ENCODE data around the gene MAP3K7.
A peak's percentile ranks its signal among the peaks of the same experiment; 100 is the strongest.

The MAP3K7 gene

DNA sequence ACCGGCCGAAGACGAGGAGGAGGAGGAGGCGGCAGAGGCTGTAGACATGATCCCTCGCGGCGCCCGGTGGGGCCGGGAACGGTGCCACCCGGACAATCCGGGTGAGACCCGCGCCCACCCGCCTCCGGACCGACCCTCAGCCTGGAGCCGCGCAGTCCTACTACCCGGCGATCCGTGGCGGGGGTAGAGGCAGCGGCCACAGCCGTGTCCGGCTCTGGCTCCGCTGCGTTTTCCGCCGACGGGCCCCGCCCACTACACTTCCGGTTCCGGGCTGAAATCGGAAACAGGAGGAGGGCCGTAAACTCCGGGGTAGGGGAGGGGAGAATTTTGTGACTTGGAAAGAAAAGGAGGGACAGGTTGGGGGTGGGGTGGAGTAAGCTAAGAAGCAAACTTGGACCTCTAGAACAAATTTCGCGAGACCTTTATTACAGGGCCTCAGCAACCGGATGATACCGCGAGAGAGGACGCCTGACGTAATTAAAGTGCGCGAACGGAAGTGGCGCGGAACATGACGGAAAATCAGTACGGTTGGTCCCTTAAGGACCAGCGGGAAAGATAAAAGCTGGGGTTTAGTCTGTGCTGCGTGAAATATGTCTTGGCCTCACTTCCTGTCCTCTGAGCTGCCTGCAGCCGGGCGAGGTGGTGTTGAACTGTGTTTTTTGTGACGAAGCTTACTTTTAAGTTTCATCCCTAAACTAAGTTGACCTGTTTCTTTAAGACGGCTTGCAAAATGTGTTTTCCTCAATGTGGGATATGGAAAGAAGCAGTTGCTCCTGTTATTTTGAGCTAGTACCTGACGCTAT lies at the start of gene MAP3K7:
TSS of gene MAP3K7 (minus strand) at position 237 of the 803 bp plus-strand sequence. CDS start at position 48, 189 bp downstream.
- peak; percentile 95 for DNase-seq (ENCODE audit: low read depth)

DNA sequence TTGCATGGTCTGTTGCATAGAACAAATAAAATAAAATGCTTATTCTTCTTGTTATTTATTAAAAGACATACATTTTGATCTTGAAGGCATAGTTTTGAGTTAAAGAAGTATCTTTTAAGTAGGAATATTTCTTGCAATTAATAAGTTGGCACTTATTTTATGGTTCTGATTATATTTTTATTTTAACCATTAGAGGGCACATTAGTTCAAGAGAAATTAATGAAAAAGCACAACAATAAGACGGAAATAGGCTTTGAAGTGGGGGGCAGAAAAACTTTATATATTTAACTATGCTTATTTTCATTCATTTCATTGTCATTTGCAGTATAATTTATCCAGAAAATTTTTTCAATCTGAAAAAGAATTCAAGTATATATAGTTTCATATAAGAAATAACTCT lies 44.2 kb upstream of the MAP3K7 start:
- no peak for DNase-seq (ENCODE audit: low read depth)

DNA sequence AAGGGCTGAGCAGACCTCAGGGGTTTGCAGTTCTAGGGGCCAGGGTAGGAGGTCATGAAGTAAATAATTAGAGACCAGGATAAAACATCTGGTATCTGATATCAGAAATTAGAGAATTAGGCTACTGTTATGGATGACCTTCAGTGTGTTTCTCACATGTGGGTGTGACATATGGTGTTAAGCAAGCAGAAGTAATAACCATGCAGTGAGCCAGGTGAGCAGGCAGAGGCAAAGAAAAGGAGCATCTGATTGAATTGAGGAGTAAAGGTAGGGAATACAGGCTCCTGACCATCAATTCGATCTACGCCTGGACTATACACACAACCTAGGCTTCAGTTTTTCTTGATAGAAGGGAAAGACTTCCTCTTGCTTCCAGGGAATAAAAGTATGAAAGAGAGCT lies 34.7 kb upstream of the MAP3K7 start:
- DNase-seq (ENCODE audit: low read depth) = no peak

DNA sequence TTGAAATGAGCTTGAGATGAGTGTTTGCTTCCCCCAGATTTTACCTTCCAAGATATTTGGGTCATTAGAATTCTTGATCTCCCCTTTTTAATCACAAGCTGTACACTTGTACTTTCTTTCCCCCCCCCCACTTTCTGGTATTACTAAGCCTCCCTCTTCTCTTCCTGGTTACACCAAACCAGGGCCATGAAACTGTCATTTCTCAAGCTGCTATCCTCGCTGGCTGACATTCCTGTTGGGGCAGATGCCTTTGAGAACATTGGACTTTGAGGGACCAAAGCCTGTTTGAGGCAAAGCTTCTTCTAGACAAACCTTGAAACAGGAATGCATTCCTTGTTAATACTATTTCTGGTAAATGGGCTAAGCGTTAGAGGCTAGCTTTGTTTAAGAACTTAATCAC lies 32.3 kb upstream of the MAP3K7 start:
- DNase-seq (ENCODE audit: low read depth) = no peak

DNA sequence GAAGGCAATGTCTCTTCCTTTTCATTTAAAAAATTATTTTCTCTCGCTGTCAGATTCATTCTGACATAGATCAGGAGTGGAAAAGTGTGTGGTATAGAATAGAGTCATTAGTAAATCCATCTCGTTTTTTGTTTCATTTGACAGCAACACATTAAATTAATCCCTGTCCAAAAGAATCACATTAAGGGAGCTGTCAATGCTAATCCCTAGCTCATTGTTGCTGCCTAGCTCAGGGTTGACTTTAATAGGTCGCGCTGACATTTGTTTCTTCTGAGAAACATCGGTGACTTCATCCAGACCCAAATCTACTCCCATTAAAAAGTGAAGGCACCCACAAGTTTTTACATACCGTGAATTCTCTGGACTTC lies 25.4 kb upstream of the MAP3K7 start:
- DNase-seq (ENCODE audit: low read depth) = no peak

DNA sequence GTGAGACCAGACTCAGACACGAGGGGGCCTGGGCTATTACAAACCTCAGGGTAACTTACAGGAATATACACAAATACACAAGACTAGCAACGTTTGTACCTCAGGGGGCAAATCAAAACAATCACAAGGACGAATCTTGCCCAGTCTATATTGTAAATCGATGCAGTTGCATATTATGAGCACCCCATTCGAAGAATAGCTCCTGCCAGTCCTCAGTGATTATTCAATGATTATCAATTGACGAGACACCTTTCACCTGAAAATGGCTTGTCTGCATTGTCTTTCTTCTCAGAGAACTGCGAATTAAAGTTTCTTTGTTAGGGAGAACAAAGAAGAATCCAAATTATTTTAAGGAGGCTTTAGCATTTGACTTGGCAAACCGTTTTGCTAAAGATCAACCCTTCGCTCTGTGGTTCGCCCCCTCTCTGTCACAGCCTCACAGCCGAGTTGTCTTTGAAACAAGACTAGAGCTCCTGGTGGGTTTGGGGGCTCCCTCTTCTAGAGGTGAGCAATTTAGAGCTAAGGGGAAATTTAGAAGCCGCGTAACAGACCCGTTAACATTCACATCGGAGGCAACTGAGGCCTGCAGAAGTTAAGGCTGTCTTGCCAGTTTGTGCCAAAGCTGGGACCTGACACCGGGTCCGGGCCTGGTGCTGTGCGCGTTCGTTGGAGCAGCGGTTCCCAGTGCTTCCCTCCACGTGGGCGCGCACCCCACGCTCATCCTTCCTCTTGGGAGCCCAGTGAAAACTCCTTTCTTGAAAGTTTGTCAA lies 24.9 kb upstream of the MAP3K7 start:
- DNase-seq (ENCODE audit: low read depth) = no peak

DNA sequence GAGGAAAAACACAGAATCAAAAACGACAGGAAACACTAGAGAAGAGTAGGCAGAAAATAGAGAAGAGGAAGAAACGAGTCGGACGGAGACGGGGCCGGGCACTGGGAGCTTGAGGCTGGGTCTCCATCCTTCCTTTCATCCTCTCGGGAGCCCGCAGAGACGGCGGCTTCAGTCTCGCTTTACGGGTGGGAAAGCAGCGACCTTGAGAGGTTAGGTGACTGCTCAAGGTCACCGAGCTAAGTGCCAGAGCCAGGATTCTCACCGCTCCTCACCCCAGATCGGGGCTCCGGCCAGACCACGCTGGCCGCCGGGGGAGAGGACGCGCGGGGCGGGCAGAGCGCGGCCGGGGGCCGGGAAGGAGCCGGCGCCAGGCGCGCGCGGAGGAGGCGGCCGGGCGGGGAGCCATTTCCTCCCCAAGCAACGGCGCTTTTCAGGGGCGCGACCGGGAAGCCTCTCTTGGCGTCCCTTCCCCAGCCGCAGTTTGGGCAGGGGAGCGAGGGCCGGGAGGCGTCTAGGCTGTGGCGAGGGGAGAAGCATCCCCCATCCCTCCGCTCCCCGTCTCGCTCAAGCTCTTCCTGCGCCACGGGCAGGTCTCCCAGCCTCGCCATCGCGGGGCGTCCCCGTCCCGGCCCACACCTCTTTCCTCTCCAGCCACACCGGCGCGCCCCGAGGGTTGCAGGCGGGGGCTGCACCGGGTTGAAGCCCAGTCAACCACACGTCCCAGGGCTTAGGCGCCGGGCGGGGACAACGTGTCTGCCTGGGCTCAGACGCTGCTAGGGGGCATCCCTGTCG lies 24.1 kb upstream of the MAP3K7 start:
- no peak for DNase-seq (ENCODE audit: low read depth)

DNA sequence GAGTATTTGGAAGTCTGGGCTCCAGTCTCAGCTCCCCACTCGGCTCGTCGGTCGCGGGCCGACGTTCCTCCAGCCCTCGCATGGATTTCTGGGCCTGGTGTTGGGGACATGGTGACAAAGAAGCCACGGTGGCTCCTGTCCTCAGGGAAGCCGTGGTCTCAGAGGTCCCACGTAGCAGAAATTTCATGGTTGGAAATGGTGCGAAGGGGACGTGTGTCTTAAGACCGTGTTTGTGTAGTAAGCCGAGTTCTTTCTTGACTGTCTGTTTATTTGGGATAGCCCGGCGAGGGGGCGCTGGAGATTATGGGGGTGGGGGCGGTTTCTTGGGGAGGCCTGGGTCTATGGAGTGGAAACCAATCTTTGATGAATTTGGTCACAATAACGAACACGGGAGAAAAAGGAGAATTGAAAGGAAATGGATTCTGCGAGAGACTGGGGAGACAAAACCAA lies 23.5 kb upstream of the MAP3K7 start:
- no peak for DNase-seq (ENCODE audit: low read depth)

DNA sequence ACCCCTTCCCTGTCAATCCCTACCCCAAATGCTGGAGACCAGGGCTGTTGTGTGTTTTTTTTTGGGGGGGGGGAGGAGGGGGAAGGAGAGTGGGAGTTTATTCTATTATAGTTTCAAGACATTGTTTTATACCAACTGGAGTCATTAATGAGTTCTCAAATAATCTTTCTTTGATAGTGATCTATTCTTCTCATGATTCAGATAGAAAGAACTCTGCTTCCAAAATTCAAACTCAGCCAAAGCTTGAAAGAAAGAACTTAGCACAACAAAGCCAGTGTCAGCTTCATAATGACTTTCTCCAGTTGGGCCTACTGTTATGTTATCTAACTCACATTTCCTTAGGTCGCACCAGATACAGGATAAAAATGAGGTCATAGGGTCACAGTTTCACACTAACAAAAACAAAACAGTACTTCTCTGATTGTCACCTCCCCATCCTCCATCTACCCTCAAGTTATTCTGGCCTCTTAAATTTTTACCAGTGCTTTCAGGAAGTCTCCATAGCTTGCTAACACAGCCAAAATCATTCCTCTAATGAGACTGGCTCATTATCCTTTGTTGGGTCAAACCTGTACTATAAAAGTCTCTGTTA lies 19.0 kb upstream of the MAP3K7 start:
- no peak for DNase-seq (ENCODE audit: low read depth)

DNA sequence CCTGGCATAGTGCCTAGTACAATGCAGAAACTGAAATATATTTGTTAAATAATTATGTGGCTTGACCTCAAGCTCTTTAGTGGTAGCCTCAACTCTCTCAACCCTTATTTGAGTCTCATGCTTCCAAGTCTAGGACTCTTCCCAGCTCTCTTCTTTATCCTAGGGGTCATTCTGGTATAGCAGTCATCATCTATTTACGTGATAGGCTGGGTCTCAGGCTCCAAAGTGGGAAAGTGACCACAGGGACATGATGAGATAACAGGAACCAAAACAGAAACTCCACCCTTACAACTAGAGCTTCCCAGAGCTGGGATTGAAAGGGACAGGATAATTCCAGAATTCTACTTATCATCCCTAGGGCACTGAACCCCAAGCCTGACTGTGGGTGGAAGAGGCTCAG lies 17.7 kb upstream of the MAP3K7 start:
- no peak for DNase-seq (ENCODE audit: low read depth)

DNA sequence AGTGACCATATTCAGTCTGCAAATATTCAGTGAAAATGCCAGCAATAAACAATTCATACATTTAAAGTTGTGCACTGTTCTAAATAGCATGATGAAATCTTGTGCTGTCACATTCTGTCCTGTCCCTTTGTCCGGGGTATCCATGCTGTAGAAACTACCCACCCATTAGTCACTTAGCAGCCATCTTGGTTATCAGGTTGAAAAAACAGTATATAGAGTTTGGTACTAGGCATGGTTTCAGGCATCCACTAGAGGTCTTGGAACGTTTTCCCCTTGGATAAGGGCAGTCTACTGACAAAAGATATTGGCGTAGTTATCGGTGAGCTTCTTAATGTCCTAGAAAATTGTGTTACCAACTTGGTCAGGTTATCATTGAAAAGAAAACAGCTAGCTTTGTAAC lies 12.3 kb upstream of the MAP3K7 start:
- DNase-seq (ENCODE audit: low read depth) = no peak

DNA sequence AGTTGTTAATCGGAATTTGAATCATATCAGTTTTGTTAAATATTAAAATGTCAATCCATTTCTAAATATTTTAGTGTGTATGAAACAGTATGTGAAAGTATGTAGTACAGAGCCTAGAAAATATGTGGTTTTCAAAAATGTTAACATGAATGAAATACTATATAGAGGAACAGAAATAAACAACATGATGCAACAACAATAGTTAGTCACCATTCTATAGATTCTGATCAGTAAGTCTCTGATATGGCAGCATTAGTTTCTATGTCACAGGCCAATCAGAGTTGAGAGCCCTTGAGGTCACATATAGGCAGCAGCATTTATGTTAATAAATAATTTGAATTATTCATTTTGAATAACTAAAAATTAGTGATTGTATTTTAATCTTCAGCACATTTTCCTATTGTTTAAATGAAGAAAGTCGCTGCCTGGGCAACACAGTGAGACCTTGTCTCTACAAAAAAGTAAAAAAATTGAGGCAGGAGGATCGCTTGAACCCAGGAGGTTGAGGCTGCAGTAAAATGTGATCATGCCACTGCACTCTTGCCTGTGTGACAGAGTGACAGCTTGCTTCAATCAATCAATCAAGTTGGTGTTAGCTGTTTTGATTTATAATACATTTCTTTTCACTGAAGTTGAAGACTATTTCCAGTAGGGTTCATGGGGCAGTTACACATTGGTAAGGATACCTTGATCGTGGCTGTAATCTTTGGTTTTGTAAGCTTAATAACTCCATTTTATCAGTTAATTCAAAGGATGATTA lies 11.5 kb upstream of the MAP3K7 start:
- no peak for DNase-seq (ENCODE audit: low read depth)

DNA sequence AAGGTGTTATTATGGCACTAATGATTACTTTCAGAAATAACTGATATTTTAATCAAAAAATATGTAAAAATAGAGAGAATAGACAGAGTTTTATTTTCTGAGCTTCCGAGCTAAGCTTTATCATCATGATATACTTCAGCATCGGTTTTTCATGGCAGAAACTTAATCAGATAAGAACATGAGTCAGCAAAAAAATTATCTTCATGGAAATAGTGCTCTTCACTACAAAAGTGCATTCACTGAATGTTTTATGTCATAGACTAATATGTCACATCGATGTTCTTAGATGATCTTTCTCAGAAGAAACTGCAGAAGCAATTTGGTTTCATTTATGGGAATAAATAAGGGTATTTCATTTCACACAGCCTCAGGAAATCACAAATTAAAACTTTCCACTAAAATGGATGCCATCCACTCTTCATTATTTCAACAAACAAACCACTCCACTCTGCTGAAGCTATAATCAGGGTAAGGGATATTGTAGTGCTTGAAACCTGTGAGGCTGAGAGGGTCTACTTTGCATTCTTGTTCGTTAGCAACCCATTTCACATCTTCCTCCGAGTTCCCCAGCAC lies 10.2 kb upstream of the MAP3K7 start:
- no peak for DNase-seq (ENCODE audit: low read depth)

DNA sequence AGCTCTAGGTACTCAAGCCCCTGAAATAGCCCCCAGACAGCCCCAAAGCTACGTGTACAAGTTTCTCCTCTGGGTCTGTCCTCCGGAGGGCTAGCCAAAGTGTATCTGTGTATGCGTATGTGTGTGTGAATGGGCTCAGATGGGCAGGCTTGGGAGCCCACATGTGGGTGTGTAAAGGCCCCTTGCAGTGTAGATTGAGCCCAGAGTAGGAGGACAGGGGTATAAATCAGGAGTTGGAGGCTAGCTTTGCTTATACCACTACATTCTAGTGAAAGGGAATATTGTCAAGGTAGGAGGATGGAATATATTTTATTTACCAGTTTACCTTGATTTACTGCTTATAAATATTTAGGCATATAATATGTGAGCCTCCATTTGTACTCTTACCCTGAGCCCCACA lies 9.0 kb upstream of the MAP3K7 start:
- DNase-seq (ENCODE audit: low read depth) = no peak

DNA sequence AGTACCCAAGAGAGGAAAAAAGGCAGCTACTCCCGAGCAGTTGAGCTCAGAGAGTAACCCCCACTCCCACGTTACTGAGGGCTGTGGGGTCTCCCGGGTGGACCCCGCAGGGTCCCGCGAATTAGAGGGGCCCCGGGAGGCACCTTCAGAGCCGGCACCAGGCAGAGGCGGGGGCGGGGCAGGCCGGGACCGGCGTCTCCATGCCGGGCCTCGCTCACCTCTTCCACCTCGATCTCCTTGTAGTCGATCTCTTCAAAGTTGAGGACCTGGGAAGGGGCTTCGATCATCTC lies 381 bp downstream of the MAP3K7 start:
- no peak for DNase-seq (ENCODE audit: low read depth)

DNA sequence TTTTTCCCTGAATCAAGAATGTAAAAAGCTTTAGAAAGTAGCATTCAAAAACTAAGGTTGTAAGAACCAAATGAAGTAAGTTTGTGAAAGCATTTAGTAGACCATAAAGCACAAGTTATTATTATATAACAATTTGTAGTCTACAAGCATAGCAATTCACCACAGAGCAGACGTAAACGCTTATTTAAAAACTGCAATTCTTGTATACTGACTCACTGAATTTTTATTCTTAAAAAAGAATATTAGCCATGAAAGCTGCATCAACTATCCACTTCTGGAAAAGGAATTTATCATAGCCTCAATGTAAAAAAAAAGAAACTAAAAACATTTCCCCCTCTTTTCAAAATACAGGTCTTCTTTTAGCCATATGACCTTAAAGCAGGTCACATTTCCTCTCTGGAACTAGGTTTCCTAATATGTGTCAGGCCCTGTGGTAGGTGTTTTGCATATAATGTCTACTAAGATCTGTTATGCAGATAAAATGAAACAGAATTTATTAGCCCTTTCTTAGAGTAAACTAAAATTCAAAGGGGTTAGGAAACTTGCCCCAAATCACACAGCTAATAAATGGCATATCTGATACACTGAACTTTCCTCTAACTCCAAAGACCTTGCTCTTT lies 2.1 kb downstream of the MAP3K7 start:
- DNase-seq (ENCODE audit: low read depth) = no peak

DNA sequence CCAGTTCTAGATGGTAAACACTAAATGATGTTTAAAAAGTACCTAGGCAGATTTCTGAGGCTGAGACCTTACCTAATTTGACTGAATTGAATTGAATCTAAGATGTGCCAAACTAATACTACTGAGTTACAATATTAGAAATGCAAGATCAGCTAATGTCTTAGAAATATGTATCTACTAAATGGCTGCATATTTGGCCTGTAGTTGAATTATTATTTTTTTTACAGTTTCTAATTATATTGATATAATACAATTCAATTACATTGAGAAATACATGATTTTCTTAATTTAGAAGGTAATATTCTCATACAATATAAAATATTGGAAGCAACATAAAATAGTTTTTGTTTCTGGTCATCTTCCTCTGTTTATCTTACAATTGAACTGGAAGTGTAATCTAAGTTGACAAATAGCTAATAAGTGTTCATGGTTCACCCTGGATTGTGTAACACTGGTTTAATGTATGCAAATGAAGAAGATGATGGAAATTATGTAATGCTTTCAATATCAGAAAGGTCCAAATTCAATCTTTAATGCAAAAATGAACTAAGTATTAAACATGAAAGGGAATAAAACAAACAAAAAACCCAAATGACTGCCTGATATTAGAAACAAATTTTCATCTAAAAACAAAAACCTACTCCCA lies 2.9 kb downstream of the MAP3K7 start:
- no peak for DNase-seq (ENCODE audit: low read depth)

DNA sequence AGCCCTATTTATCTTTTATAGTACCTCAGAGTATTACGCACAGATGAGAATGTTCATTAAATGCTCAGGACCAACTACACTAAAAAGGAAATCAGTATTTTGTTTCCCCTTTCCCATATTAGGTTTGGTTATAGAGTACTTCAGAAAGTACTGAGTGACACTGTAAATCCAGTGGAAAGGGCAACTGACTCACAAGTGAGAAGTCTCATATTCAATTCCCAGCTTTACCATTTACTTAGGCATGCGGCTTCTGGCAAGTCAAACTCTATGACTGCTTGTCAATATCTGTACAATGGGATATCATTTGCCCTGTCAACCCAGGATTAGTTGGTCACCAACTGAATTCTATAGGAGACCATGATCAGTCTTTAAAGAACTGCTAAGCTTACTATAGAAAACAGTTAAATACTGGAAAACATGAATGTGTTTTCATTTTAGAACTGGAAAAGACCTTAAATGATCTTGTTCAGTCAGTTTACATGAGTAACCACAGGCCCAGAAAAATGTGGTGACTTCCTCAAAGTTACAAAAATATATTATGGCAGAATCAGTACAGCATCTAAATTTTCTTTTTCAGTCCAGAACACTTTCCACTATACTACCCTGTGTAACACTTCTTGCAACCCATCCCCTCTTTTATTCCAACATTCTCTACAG lies 3.6 kb downstream of the MAP3K7 start:
- DNase-seq (ENCODE audit: low read depth) = no peak

DNA sequence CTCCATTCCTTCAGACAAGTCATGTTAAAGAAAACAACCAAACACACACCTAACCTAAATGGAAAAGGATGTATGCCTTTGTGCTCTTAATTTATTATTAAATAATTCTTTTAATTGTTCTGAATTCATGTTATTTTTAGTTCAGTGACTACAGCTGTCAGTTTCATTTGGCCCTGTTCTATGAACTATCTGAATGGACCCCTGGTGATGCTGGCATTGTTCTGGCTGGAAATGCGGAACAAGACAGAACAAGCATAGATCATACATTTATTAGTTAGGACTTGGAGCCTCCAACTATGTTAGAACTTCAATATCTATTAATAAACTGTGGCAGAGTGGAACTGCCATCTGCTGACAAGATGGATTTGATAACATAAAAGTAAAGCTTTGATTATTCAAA lies 5.7 kb downstream of the MAP3K7 start:
- DNase-seq (ENCODE audit: low read depth) = no peak
